GM23248 (cell line): ENCODE results near the gene ALOXE3. TPM values are rescaled to one million over a fixed set of nuclear protein-coding genes. Genes with fewer than 3 reads are reported as not detected.

Source experiments
- DNase-seq: peaks from one replicate; pipeline ENCODE4 v3.0.0-alpha.2; 2015
- H2AFZ ChIP-seq: fragments of 200-600 bp; sonication (generic); 2 replicates; pipeline ENCODE4 v1.6.1; 2016; ENCODE audit warnings: antibody characterized with exemption
- H3F3A ChIP-seq: fragments of 200-600 bp; sonication (generic); 2 replicates; pipeline ENCODE4 v1.6.1; 2016; ENCODE audit warnings: mild to moderate bottlenecking, antibody characterized with exemption, mixed run types; ENCODE audit not compliant: insufficient read depth
- H3K27ac ChIP-seq: fragments of 200-600 bp; sonication (generic); 2 replicates; pipeline ENCODE4 v1.5.1; 2016; ENCODE audit warnings: mild to moderate bottlenecking
- H3K27me3 ChIP-seq: fragments of 200-600 bp; sonication (generic); replicated peaks from 2 replicates; pipeline ENCODE4 v1.6.1; 2016; ENCODE audit warnings: mild to moderate bottlenecking; ENCODE audit not compliant: insufficient read depth
- H3K36me3 ChIP-seq: fragments of 200-600 bp; sonication (generic); 2 replicates; pipeline ENCODE4 v1.6.1; 2016; ENCODE audit warnings: low read depth, mild to moderate bottlenecking
- H3K4me1 ChIP-seq: fragments of 200-600 bp; sonication (generic); 2 replicates; pipeline ENCODE4 v1.6.1; 2016; ENCODE audit warnings: mild to moderate bottlenecking; ENCODE audit not compliant: insufficient read depth
- H3K4me2 ChIP-seq: fragments of 200-600 bp; sonication (generic); one replicate; pipeline ENCODE4 v1.6.1; 2016; ENCODE audit warnings: mild to moderate bottlenecking; ENCODE audit not compliant: unreplicated experiment
- H3K4me3 ChIP-seq: fragments of 200-600 bp; sonication (generic); 2 replicates; pipeline ENCODE4 v1.5.1; 2016; ENCODE audit warnings: mild to moderate bottlenecking
- H3K79me2 ChIP-seq: fragments of 200-600 bp; sonication (generic); 2 replicates; pipeline ENCODE4 v1.6.1; 2016; ENCODE audit warnings: mild to moderate bottlenecking; ENCODE audit not compliant: insufficient read depth
- H3K9ac ChIP-seq: fragments of 200-600 bp; sonication (generic); 2 replicates; pipeline ENCODE4 v1.6.1; 2016; ENCODE audit warnings: mild to moderate bottlenecking
- H3K9me2 ChIP-seq: fragments of 200-600 bp; sonication (generic); 2 replicates; pipeline ENCODE4 v1.6.1; 2016; ENCODE audit warnings: mixed run types, mild to moderate bottlenecking, moderate library complexity; ENCODE audit not compliant: insufficient read depth
- H3K9me3 ChIP-seq: fragments of 200-600 bp; sonication (generic); one replicate; pipeline ENCODE4 v1.6.1; 2017; ENCODE audit warnings: low read depth
- H4K20me1 ChIP-seq: fragments of 200-600 bp; sonication (generic); 2 replicates; pipeline ENCODE4 v1.6.0; 2016; ENCODE audit not compliant: insufficient read depth
- EZH2 ChIP-seq: fragments of 200-600 bp; sonication (generic); IDR thresholded peaks from 2 replicates; pipeline ENCODE4 v1.6.1; 2018; ENCODE audit warnings: antibody characterized with exemption, mild to moderate bottlenecking; ENCODE audit not compliant: insufficient read depth, poor library complexity, severe bottlenecking
- EZH2phosphoT487 ChIP-seq: fragments of 200-600 bp; sonication (generic); IDR thresholded peaks from 2 replicates; pipeline ENCODE4 v1.6.1; 2018; ENCODE audit warnings: antibody characterized with exemption, moderate library complexity, mild to moderate bottlenecking, low read depth; ENCODE audit not compliant: insufficient read depth
- WGBS, 2 experiments: methylation state at CpG; one replicate each; pipeline ENCODE4 v1.1.6; 2015 to 2017; ENCODE audit warnings: low lambda C conversion rate in 2 of 2, low coverage in 1 of 2; ENCODE audit errors: missing lambda C conversion rate in 2 of 2; 5-methylcytosine and 5-hydroxymethylcytosine counted together
- in situ Hi-C: fragments of 300-500 bp; cut with MboI; formaldehyde crosslinking; loops from 2 replicates; pipeline ENCODE4 v1.15.0; 2020
- polyA plus RNA-seq: library from polyadenylated mRNA; unstranded; fragments of >200 nt; fragmentation: Nextera tagmentation; extraction: Ambion mirVana; gene quantifications from 2 replicates; pipeline ENCODE4 v1.2.1, GENCODE V29; 2016
- total RNA-seq: library from RNA; depleted of rRNA; stranded (reverse); fragments of >200 nt; shearing (Covaris generic); gene quantifications from 2 replicates; pipeline ENCODE4 v1.2.3, GENCODE V29; 2014

Gene ALOXE3
- total and polyA plus RNA-seq, 2 experiments from 2014 or later, result under 0.01 to 0.11 TPM

DNA sequence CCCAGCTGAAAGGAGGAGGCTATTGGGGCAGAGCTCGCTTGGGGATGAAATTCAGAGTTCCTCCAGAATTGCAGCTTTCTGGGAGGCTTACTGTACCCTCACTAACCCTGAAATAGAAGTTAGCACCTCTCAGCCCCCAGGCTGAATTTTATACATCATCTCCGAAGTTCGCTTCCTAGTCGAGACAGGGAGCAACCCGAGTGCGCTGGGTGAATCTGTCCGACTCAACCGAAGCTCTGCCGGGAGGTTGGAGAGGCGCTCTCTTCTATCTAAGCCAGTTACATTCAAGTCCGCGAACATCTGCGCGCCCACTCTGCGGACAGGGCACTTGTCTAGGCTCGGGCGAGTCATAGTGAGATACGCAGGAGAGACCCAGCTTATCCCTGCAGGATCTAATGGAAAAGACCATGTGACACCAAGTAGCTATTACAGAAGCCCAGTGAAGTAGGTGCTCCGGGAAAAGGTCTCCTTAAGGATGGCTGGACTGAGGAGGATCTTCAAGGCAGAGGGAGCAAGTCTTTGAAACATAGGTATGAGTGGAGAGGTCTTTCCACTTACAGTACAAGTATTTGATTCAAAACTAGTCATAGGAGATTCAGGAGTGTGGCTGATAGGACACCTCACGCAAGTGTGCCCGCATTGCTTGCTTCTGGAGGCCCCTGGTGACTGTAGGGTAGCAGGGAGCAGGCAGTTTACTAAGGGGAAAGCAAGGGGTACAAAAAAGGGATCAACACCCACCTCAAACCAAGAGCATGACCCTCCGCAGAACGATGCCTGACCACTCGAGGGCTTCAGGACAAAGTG lies 6.2 kb upstream of the ALOXE3 start:
- H3K9ac ChIP-seq, result no peak overlapping the region
- DNase-seq, result peak; percentile 63
- TF ChIP-seq EZH2, result no peak
- TF ChIP-seq EZH2phosphoT487, result no peak

DNA sequence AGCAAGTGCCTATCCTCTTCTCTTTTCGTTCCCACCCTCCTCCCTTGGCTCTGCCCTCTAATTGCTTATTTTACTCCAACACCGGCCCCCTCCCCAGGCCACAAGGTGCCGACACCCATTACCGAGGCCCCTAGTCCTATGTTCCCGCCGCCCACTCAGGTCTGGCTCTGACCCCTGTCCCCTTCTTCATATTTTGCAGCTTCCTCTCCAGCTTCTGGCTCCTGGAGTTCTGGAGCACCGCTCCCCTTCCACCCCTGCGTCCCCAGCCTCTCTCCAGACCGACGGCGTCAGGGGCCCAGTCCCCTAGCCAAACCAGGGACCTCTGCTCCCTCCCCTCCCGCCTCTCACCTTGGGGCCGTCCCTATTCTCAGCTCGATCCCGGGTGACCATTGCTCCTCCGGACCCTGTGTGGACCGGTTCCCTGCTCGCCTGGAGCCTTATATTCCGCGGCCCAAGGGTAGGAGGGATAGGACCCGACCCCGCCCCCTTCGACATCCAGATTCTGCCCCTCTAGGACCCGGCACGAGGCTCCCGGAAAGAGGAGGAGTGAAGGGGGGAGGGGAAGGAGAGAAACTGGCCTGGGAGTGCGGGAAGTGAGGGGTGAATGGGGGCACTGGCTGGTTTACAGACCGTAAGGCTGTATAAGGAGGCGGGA lies 5.5 kb upstream of the ALOXE3 start, which contains the start of gene HES7:
HES7 (minus strand) TSS at position 412 of the 655 bp plus-strand sequence; CDS start at position 390, 22 bp downstream.
- Histone ChIP-seq H3K4me1 (peaks cover 22% of the 10 kb centered on the region), H2AFZ (peak within 1 kb of the TSS; percentile 85), H3K9ac (peak within 1 kb of the TSS; percentile 51), H4K20me1 (no peaks in the 10 kb centered on the region), H3K9me2 (no peaks in the 10 kb centered on the region), H3K27ac (no peak within 1 kb of the TSS), H3K36me3 (no peaks in the 10 kb centered on the region), H3K9me3 (no peaks in the 10 kb centered on the region), H3K4me2 (peak within 1 kb of the TSS; percentile 96), H3K4me3 (peak within 1 kb of the TSS; percentile 75), H3F3A (peaks cover 23% of the 10 kb centered on the region), H3K79me2 (no peaks in the 10 kb centered on the region), H3K27me3 (no peaks in the 10 kb centered on the region)
- DNase-seq, result peak; percentile 44
- TF ChIP-seq EZH2phosphoT487 (no peak), EZH2 (no peak)
- 2% methylated on average over 29 of the region's 29 CpGs for WGBS, 2 experiments
- in situ Hi-C loops, result no loop called here

More for the DNA sequence above, 6.2 kb upstream of the ALOXE3 start:
- Histone ChIP-seq H3K9me2 (no peaks in the 10 kb centered on the region), H3K27ac (no peak overlapping the region), H3K36me3 (no peaks in the 10 kb centered on the region), H2AFZ (peak overlapping the region; percentile 62), H4K20me1 (no peaks in the 10 kb centered on the region), H3K79me2 (no peaks in the 10 kb centered on the region), H3K4me2 (peak overlapping the region; percentile 96), H3K9me3 (no peaks in the 10 kb centered on the region), H3K4me1 (peaks cover 22% of the 10 kb centered on the region), H3F3A (peaks cover 19% of the 10 kb centered on the region), H3K4me3 (peak overlapping the region; percentile 75), H3K27me3 (no peaks in the 10 kb centered on the region)
- 5% methylated on average over 24 of the region's 24 CpGs for WGBS, 2 experiments
- in situ Hi-C loops, result no loop called here

DNA sequence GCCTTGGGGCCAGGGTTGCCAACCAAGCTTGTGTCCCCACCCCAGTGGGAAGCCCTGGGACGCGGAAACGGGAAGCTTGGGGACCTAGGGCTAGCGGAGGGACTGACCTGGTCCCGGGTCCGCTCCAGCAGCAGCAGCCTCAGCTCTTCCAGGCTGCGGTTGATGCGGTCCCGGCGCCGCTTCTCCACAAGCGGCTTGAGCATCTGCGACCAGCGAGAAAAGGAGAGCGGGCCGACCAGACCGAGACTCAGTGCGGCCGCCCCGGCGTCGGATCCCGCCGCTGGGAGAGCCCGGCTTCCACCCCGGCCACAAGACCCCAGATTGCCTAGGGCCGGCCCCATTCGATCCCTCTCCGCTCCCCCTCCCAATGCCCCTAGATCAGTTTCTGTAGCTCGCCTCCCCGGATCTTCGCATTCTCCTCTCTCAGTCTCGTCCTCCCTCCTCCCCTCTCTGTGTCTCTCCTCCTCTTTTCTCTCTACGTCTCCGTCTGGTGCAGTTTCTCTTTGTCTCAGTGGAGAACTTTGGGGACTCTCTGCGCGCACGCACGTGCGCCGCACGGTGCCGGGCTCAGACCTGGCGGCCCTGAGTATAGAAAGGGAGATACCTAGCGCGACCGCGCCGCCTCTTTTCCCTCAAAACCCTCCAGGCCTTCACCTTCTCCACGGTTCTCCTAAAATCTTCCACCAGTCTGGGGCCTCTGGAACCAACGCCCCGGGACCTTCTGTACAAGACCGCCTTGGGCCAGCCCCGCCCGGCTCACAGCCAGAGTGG lies 4.8 kb upstream of the ALOXE3 start:
- no peak overlapping the region for H3K27ac ChIP-seq
- WGBS, 2 experiments, result 2 to 3% methylated on average over 47 to 48 of the region's 55 CpGs
- peak; percentile 70 for DNase-seq

DNA sequence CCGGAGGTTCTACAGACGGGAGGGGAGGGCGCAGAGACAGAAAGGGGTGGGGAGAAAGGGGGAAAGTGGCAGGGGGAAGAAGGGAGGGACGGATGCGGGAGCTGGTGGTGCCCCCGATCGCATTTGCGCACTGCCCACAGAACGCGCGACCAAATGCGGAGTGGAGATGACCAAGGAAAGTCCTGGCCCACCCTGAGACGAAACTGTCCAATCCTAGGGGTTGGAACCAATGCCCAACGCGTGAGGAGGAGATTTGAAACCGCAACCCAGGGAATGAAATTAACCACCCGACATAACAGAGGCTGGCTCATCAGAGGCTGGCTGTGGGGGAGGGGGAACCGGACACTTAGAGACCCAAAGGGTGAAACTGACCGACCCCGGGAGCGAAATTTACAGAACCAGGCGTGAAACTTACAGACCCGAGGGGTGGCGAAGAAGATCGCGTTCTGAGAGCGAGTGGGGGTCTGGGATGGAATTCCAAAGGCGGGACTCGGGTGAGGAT lies 4.2 kb upstream of the ALOXE3 start:
- Histone ChIP-seq H4K20me1 (no peaks in the 10 kb centered on the region), H3K9ac (peak overlapping the region; percentile 51), H3K36me3 (no peaks in the 10 kb centered on the region), H3F3A (peaks cover 31% of the 10 kb centered on the region), H3K4me1 (peaks cover 30% of the 10 kb centered on the region), H2AFZ (peak overlapping the region; percentile 85), H3K4me2 (peak overlapping the region; percentile 96), H3K4me3 (peak overlapping the region; percentile 75), H3K27ac (no peak overlapping the region), H3K79me2 (no peaks in the 10 kb centered on the region), H3K9me2 (no peaks in the 10 kb centered on the region), H3K27me3 (no peaks in the 10 kb centered on the region), H3K9me3 (no peaks in the 10 kb centered on the region)
- DNase-seq, result peak; percentile 72
- TF ChIP-seq EZH2phosphoT487 (no peak), EZH2 (no peak)
- in situ Hi-C loops, result no loop called here
- WGBS, 2 experiments, result 2% methylated on average over 18 to 29 of the region's 29 CpGs

More for the DNA sequence above, 4.8 kb upstream of the ALOXE3 start:
- Histone ChIP-seq H3K4me1 (peaks cover 27% of the 10 kb centered on the region), H3K4me3 (peak overlapping the region; percentile 75), H3K9me3 (no peaks in the 10 kb centered on the region), H3F3A (peaks cover 27% of the 10 kb centered on the region), H4K20me1 (no peaks in the 10 kb centered on the region), H3K79me2 (no peaks in the 10 kb centered on the region), H3K4me2 (peak overlapping the region; percentile 96), H2AFZ (peak overlapping the region; percentile 85), H3K9me2 (no peaks in the 10 kb centered on the region), H3K9ac (peak overlapping the region; percentile 51), H3K36me3 (no peaks in the 10 kb centered on the region), H3K27me3 (no peaks in the 10 kb centered on the region)
- in situ Hi-C loops, result no loop called here
- TF ChIP-seq EZH2phosphoT487 (no peak), EZH2 (no peak)
